ENCODE data around the gene CNTNAP1.

DNA sequence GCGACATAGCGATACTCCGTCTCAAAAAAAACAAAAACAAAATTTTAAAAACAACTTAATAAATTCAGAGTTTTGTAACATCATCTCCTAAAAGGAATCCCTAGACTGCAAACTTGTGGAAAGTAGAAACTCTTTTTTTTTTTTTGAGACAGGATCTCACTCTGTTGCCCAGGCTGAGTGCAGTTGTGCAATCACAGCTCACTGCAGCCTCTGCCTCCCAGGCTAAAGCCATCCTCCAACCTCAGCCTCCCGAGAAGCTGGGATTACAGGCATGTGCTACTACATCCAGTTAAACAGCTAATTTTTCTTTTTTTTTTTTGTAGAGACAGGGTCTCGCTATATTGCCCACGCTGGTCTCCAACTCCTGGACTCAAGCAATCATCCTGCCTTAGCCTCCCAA lies 42.8 kb downstream of the CNTNAP1 start:
- TF ChIP-seq, protein P1, sequence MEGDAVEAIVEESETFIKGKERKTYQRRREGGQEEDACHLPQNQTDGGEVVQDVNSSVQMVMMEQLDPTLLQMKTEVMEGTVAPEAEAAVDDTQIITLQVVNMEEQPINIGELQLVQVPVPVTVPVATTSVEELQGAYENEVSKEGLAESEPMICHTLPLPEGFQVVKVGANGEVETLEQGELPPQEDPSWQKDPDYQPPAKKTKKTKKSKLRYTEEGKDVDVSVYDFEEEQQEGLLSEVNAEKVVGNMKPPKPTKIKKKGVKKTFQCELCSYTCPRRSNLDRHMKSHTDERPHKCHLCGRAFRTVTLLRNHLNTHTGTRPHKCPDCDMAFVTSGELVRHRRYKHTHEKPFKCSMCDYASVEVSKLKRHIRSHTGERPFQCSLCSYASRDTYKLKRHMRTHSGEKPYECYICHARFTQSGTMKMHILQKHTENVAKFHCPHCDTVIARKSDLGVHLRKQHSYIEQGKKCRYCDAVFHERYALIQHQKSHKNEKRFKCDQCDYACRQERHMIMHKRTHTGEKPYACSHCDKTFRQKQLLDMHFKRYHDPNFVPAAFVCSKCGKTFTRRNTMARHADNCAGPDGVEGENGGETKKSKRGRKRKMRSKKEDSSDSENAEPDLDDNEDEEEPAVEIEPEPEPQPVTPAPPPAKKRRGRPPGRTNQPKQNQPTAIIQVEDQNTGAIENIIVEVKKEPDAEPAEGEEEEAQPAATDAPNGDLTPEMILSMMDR (IDR thresholded peaks at IDR 0.05), result no peak
- no peak for TF ChIP-seq POLR2A (IDR thresholded peaks at IDR 0.05)
